Ascending aorta (tissue), 2 donors: Measurements from ENCODE around the gene EPDR1. TPM values are rescaled to one million over a fixed set of nuclear protein-coding genes. Genes with fewer than 3 reads are reported as not detected.
A peak's percentile ranks its signal among the peaks of the same experiment; 100 is the strongest.

ENCODE experiments used
- DNase-seq, 2 donors: peaks; one replicate each; pipeline ENCODE4 v3.0.0-alpha.2; 2019; ENCODE audit warnings: low spot score in 2 of 2
- H3K27ac ChIP-seq, 2 donors: fragments of 200-600 bp; sonication (generic); one replicate each; pipeline ENCODE4 v1.5.1; 2016 to 2017; ENCODE audit warnings: mild to moderate bottlenecking in 1 of 2
- H3K27me3 ChIP-seq: fragments of 200-600 bp; sonication (generic); one replicate; pipeline ENCODE4 v1.5.1; 2017
- H3K36me3 ChIP-seq, 2 donors: fragments of 200-600 bp; sonication (generic); one replicate each; pipeline ENCODE4 v1.5.1; 2016
- H3K4me1 ChIP-seq, 2 donors: fragments of 200-600 bp; sonication (generic); one replicate each; pipeline ENCODE4 v1.5.1; 2016 to 2017; ENCODE audit warnings: mild to moderate bottlenecking in 1 of 2
- H3K4me3 ChIP-seq, 2 donors: fragments of 200-600 bp; sonication (generic); one replicate each; pipeline ENCODE4 v1.5.1; 2016 to 2017; ENCODE audit warnings: mild to moderate bottlenecking in 1 of 2
- H3K9me3 ChIP-seq, 2 donors: fragments of 200-600 bp; sonication (generic); one replicate each; pipeline ENCODE4 v1.5.1; 2016
- CTCF ChIP-seq, 3 experiments: fragments of 200-600 bp in 2 of 3; fragments of 450-650 bp in 1 of 3; sonication (generic) in 2 of 3; IDR thresholded peaks; one replicate each; pipeline ENCODE4 v1.5.1; 2016 to 2019; ENCODE audit warnings: antibody characterized with exemption in 3 of 3, mild to moderate bottlenecking in 1 of 3, moderate library complexity in 1 of 3
- intact Hi-C: fragments of 100-400 bp; cut with DNase I; formaldehyde crosslinking; loops from one replicate; pipeline ENCODE4 v1.15.1; 2023
- total RNA-seq: library from RNA; depleted of rRNA; stranded (reverse); fragments of >200 nt; gene quantifications from one replicate; pipeline ENCODE4 v1.1.0, GENCODE V29; 2016

The EPDR1 gene
- total RNA-seq, 1 donor from 2014 or later: 144 TPM

GRCh38 chr7:37921876-37922275, 1.4 kb downstream of the EPDR1 start:
- Histone ChIP-seq H3K4me3 (peak overlapping the region; percentile 90 to 97), H3K9me3 (peaks cover 0 to 5% of the 10 kb centered on the region in 2 donors), H3K36me3 (no peaks in the 10 kb centered on the region), H3K27ac (peak overlapping the region in 1 of 2 donors; percentile 87), H3K4me1 (peaks cover 0 to 16% of the 10 kb centered on the region in 2 donors), H3K27me3 (no peaks in the 10 kb centered on the region)
- intact Hi-C loops: loop anchor here (1.0 to 5.0 kb wide), 2 partner anchors 256 to 720 kb away; partner anchors contain the start of gene STARD3NL
- TF ChIP-seq CTCF (IDR thresholded peaks at IDR 0.05): no peak
- DNase-seq: no peak

DNA sequence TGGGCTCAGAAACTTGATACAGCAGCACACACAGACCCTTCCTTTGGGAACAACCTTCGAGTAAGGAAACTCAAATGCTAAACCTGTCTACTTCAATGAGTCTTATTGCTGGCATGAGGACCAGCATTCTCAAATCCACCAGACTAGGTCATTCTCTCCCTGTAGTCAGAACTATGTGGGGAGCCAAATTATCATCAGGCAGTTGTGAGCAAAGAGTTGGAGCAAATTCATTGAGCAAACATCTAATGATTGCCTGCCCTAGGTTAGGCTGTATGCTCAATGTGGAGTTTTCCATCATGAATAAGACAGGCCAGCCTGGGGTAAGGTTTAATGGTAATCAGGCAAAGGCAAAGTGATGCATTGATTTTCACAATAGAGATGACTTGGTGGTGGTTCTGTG, 3.6 kb downstream of the EPDR1 start:
- peaks cover 0 to 5% of the 10 kb centered on the region in 2 donors for H3K9me3 ChIP-seq
- no peak for TF ChIP-seq CTCF (IDR thresholded peaks at IDR 0.05)
- no peaks in the 10 kb centered on the region for H3K27me3 ChIP-seq
- H3K36me3 ChIP-seq: no peaks in the 10 kb centered on the region
- no peak overlapping the region for H3K4me3 ChIP-seq
- H3K4me1 ChIP-seq: peaks cover 0 to 13% of the 10 kb centered on the region in 2 donors
- no peak for DNase-seq
- peak overlapping the region; percentile 53 to 57 for H3K27ac ChIP-seq
- intact Hi-C loops: loop anchor here (5.0 kb wide), 1 partner anchor 722 kb away; no protein-coding TSS in a partner anchor

- H3K9me3 ChIP-seq: peaks cover 0 to 5% of the 10 kb centered on the region in 2 donors
- no peak for TF ChIP-seq CTCF (IDR thresholded peaks at IDR 0.05)
- DNase-seq: no peak
- intact Hi-C loops: loop anchor here (5.0 kb wide), 1 partner anchor 722 kb away; no protein-coding TSS in a partner anchor
- no peaks in the 10 kb centered on the region for H3K36me3 ChIP-seq
- peak overlapping the region; percentile 53 to 57 for H3K27ac ChIP-seq
- H3K4me1 ChIP-seq: peaks cover 0 to 13% of the 10 kb centered on the region in 2 donors
- no peak overlapping the region for H3K4me3 ChIP-seq
- H3K27me3 ChIP-seq: no peaks in the 10 kb centered on the region
These were observed 4.1 kb downstream of the EPDR1 start for GRCh38 chr7:37924491-37925041.

- Histone ChIP-seq H3K36me3 (no peaks in the 10 kb centered on the region), H3K4me3 (no peak overlapping the region), H3K27ac (no peak overlapping the region), H3K27me3 (no peaks in the 10 kb centered on the region), H3K9me3 (peaks cover 0 to 5% of the 10 kb centered on the region in 2 donors), H3K4me1 (peaks cover 0 to 13% of the 10 kb centered on the region in 2 donors)
- TF ChIP-seq CTCF (IDR thresholded peaks at IDR 0.05): no peak
- DNase-seq: no peak
- intact Hi-C loops: no loop called here
These were observed 5.2 kb downstream of the EPDR1 start for GRCh38 chr7:37925620-37926019.

- Histone ChIP-seq H3K4me1 (peaks cover 0 to 8% of the 10 kb centered on the region in 2 donors), H3K27me3 (no peaks in the 10 kb centered on the region), H3K4me3 (no peak overlapping the region), H3K9me3 (peaks cover 0 to 5% of the 10 kb centered on the region in 2 donors), H3K27ac (no peak overlapping the region), H3K36me3 (no peaks in the 10 kb centered on the region)
- intact Hi-C loops: no loop called here
- TF ChIP-seq CTCF (IDR thresholded peaks at IDR 0.05): no peak
- DNase-seq: no peak
These were observed 7.5 kb downstream of the EPDR1 start for GRCh38 chr7:37927773-37928444.
